Activated T-cell treated with anti-CD3 and anti-CD28 coated beads for 4 hours (primary cell): ENCODE measurements around the gene SPATA31D4.

Experiments
- DNase-seq: peaks from one replicate; pipeline ENCODE4 v3.0.0-alpha.2; 2020

The SPATA31D4 gene

GRCh38 chr9:81968026-81968425, 39.8 kb downstream of the SPATA31D4 start:
- no peak for DNase-seq

DNA sequence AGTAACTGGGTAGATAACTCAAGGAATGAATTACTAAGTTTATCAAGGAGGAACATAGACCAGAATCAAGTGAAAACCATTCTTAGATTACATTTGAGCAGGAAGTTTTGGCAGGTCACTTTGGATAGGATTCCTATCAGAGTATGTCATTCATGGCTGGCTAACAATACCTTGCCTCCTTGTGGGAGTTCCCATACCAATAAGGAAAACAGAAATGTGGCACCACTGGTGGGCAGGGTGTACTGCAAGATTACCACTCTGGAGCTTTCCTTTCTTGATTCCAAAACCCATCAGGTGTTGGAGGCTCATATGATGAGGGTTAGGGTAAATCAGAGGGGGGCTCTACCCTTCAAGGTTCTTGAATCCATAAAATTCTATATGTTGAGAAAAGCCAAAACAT, 41.7 kb downstream of the SPATA31D4 start:
- no peak for DNase-seq

- no peak for DNase-seq
Observed at GRCh38 chr9:81971727-81972126, 43.5 kb downstream of the SPATA31D4 start.

- no peak for DNase-seq
Observed at GRCh38 chr9:81974764-81975163, 46.5 kb downstream of the SPATA31D4 start.

GRCh38 chr9:81976351-81976750, 48.1 kb downstream of the SPATA31D4 start:
- DNase-seq, result no peak

GRCh38 chr9:81979196-81979595, 51.0 kb downstream of the SPATA31D4 start:
- DNase-seq, result no peak

DNA sequence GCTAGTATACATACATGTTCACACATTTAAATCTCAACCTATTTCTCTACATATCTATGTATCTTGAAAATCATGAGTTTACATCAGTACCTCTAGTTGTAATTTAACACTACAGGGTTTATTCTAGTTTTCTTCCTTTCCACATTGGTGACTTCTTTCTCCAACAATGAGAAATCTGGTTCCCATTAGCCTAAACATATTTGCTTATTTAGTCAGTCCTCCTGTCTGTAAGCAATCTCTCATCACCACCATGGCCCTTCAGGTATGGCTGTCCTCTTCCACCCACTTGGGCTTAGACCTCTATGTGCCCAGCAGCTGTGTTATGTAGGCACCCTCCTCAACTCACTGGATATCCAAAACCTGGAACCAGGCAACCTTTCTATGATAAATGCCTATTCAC, 52.3 kb downstream of the SPATA31D4 start:
- DNase-seq, result no peak

- no peak for DNase-seq
Observed at GRCh38 chr9:81981883-81982282, 53.7 kb downstream of the SPATA31D4 start.
